GM10266 (cell line): ENCODE data around the gene PPP1R13B.

Source experiments
- DNase-seq: peaks from one replicate; pipeline ENCODE4 v3.0.0; 2012; ENCODE audit errors: extremely low spot score
- CTCF ChIP-seq: IDR thresholded peaks from 2 replicates; pipeline ENCODE4 v1.5.1; 2012; ENCODE audit warnings: mild to moderate bottlenecking, low read depth; ENCODE audit not compliant: control insufficient read depth, insufficient read depth; ENCODE audit errors: missing control alignments

PPP1R13B gene

GRCh38 chr14:103708750-103709187 is 138.6 kb downstream of the PPP1R13B start:
- no peak for DNase-seq
- TF ChIP-seq CTCF: no peak

- TF ChIP-seq CTCF: no peak
Observed at GRCh38 chr14:103707329-103708263, 139.8 kb downstream of the PPP1R13B start.

GRCh38 chr14:103706551-103707328 is 140.6 kb downstream of the PPP1R13B start:
- no peak for DNase-seq
- TF ChIP-seq CTCF: no peak

More at GRCh38 chr14:103707329-103708263, 139.8 kb downstream of the PPP1R13B start:
- no peak for DNase-seq

GRCh38 chr14:103705504-103706284 is 141.7 kb downstream of the PPP1R13B start:
- no peak for DNase-seq
- no peak for TF ChIP-seq CTCF

- no peak for DNase-seq
- no peak for TF ChIP-seq CTCF
Observed at GRCh38 chr14:103705118-103705503, 142.3 kb downstream of the PPP1R13B start.

- no peak for TF ChIP-seq CTCF
- DNase-seq: no peak
Observed at GRCh38 chr14:103704708-103705107, 142.7 kb downstream of the PPP1R13B start.
